ENCODE results near the gene SESN1.
"Not testable (repeated sequence)": the region's sequence is repeated elsewhere in the genome, so short reads cannot be mapped to it uniquely, and the experiment has no call there.

SESN1 gene

DNA sequence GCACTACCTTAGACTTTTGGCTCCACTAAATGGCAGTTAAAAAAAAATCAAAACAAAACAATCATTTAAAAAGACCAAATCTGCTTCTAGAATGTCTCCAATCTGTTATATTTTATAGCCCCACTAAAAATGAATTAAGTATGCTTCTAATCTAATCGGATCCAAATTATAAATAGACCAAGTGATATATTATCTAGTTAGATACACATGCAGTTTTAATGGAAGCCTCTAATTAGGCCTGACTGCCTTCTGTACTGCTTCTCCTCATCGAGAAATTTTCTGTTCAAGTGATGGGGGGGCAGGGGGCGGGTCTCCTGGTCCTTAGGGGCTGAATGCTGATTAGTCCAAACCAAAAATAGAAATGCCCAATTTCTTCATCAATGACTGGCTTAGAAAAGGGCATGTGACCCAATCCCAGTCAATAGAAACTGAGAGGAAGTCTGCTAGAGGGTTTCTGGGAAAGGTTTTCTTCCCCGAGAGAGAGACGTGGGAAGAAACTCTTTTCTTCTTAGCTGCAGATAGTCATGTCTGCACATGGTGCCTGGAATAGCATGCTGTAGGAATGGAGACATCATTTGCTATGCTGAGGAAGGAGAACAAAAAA, 6.9 kb downstream of the SESN1 start:
- POLR2A ChIA-PET, result no interaction called here
- DNase-seq (ENCODE audit: extremely low spot score), result peak; percentile 31
- CTCF ChIA-PET, result no interaction called here
- no peak for TF ChIP-seq ZNF384 (IDR thresholded peaks at IDR 0.05)
- TF ChIP-seq FOXM1 (IDR thresholded peaks at IDR 0.05; ENCODE audit: borderline replicate concordance), result no peak
- TF ChIP-seq SUZ12 (IDR thresholded peaks at IDR 0.05), result no peak
- TF ChIP-seq CTBP1 (IDR thresholded peaks at IDR 0.05; ENCODE audit: borderline replicate concordance), result no peak
- TF ChIP-seq FOXA1 (IDR thresholded peaks at IDR 0.05), result no peak
- no peak for TF ChIP-seq ELF4 (IDR thresholded peaks at IDR 0.05)
- no peak for TF ChIP-seq HDGF (IDR thresholded peaks at IDR 0.05; ENCODE audit: borderline replicate concordance)
- TF ChIP-seq LEF1 (IDR thresholded peaks at IDR 0.05; ENCODE audit: borderline replicate concordance), result no peak
- TF ChIP-seq BHLHE40 (IDR thresholded peaks at IDR 0.05; ENCODE audit: borderline replicate concordance), result no peak
- no peak for TF ChIP-seq ARNT (IDR thresholded peaks at IDR 0.05)
- TF ChIP-seq TARDBP (IDR thresholded peaks at IDR 0.05), result no peak
- TF ChIP-seq PKNOX1 (IDR thresholded peaks at IDR 0.05), result no peak
- TF ChIP-seq SP1 (IDR thresholded peaks at IDR 0.05), result no peak
- no peak for TF ChIP-seq L3MBTL2 (conservative IDR thresholded peaks at IDR 0.05)
- TF ChIP-seq FOXK2 (IDR thresholded peaks at IDR 0.05), result no peak
- no peak for TF ChIP-seq NFRKB (IDR thresholded peaks at IDR 0.05)

- POLR2A ChIA-PET, result interaction anchor here (2.7 kb wide), 1 partner anchor 10 kb away, joined by 6 read pairs; the partner anchor contains the start of gene SESN1
- DNase-seq (ENCODE audit: extremely low spot score), result not testable (repeated sequence)
- CTCF ChIA-PET, result interaction anchor here (1.9 kb wide), 1 partner anchor 10 kb away, joined by 11 read pairs; no protein-coding TSS in a partner anchor
These were observed 10.5 kb downstream of the SESN1 start for GRCh38 chr6:109084146-109084545.

DNA sequence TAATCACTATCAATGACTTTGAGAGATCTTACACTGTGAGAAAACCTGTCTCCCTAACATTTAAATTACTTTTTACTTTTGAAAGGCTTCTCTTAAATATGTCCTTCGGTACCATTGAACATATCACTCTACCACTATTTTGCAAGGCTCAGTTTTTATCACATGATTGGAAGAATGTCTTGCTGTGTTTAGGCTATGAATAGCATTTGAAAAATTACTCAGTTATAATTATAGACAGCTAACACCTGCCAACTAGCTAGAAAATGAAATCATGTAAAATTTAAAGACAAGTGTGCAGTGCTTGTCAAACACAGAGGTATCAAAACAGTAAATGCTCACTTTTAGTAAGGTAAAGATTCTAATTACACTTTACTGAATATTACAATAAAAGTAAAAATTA, 11.0 kb downstream of the SESN1 start:
- CTCF ChIA-PET, result interaction anchor here (1.9 kb wide), 1 partner anchor 10 kb away, joined by 11 read pairs; no protein-coding TSS in a partner anchor
- POLR2A ChIA-PET, result interaction anchor here (2.7 kb wide), 1 partner anchor 11 kb away, joined by 6 read pairs; the partner anchor contains the start of gene SESN1
- no peak for DNase-seq (ENCODE audit: extremely low spot score)
- TF ChIP-seq FOXK2 (IDR thresholded peaks at IDR 0.05) (no peak), NFRKB (IDR thresholded peaks at IDR 0.05) (no peak), ZNF384 (IDR thresholded peaks at IDR 0.05) (no peak), CTBP1 (IDR thresholded peaks at IDR 0.05; ENCODE audit: borderline replicate concordance) (no peak), ELF4 (IDR thresholded peaks at IDR 0.05) (no peak), LEF1 (IDR thresholded peaks at IDR 0.05; ENCODE audit: borderline replicate concordance) (no peak), SP1 (IDR thresholded peaks at IDR 0.05) (no peak), BHLHE40 (IDR thresholded peaks at IDR 0.05; ENCODE audit: borderline replicate concordance) (no peak)

- TF ChIP-seq SUZ12 (IDR thresholded peaks at IDR 0.05) (no peak), BHLHE40 (IDR thresholded peaks at IDR 0.05; ENCODE audit: borderline replicate concordance) (no peak), L3MBTL2 (conservative IDR thresholded peaks at IDR 0.05) (no peak), HDGF (IDR thresholded peaks at IDR 0.05; ENCODE audit: borderline replicate concordance) (no peak), FOXK2 (IDR thresholded peaks at IDR 0.05) (no peak), LEF1 (IDR thresholded peaks at IDR 0.05; ENCODE audit: borderline replicate concordance) (no peak), ELF4 (IDR thresholded peaks at IDR 0.05) (no peak), FOXA1 (IDR thresholded peaks at IDR 0.05) (no peak), ZNF384 (IDR thresholded peaks at IDR 0.05) (no peak), TARDBP (IDR thresholded peaks at IDR 0.05) (no peak), FOXM1 (IDR thresholded peaks at IDR 0.05; ENCODE audit: borderline replicate concordance) (no peak), ARNT (IDR thresholded peaks at IDR 0.05) (no peak)
- POLR2A ChIA-PET, result interaction anchor here (2.0 kb wide), 1 partner anchor 12 kb away, joined by 11 read pairs; the partner anchor contains the start of gene SESN1
- CTCF ChIA-PET, result interaction anchor here (0.6 to 1.1 kb wide), 8 partner anchors 9 to 549 kb away, joined by 3 to 5 read pairs (median 3); partner anchors contain the start of gene SESN1
- peak; percentile 23 for DNase-seq (ENCODE audit: extremely low spot score)
These were observed 12.5 kb downstream of the SESN1 start for GRCh38 chr6:109082188-109082577.

GRCh38 chr6:109081516-109082187, 13.0 kb downstream of the SESN1 start:
- no peak for DNase-seq (ENCODE audit: extremely low spot score)
- ChIA-PET POLR2A (interaction anchor here (2.0 kb wide), 1 partner anchor 13 kb away, joined by 11 read pairs; the partner anchor contains the start of gene SESN1), CTCF (interaction anchor here (0.6 to 1.1 kb wide), 12 partner anchors 8 to 1126 kb away, joined by 3 to 9 read pairs (median 3); partner anchors contain the start of gene SESN1)
- TF ChIP-seq HDGF (IDR thresholded peaks at IDR 0.05; ENCODE audit: borderline replicate concordance) (no peak), FOXM1 (IDR thresholded peaks at IDR 0.05; ENCODE audit: borderline replicate concordance) (no peak), ARNT (IDR thresholded peaks at IDR 0.05) (no peak), LEF1 (IDR thresholded peaks at IDR 0.05; ENCODE audit: borderline replicate concordance) (no peak)

GRCh38 chr6:109081026-109081425, 13.6 kb downstream of the SESN1 start:
- CTCF ChIA-PET, result interaction anchor here (0.6 to 1.0 kb wide), 6 partner anchors 8 to 1126 kb away, joined by 3 to 9 read pairs (median 3); no protein-coding TSS in a partner anchor

More at GRCh38 chr6:109081026-109081425, 13.6 kb downstream of the SESN1 start:
- no peak for TF ChIP-seq SUZ12 (IDR thresholded peaks at IDR 0.05)
- no peak for TF ChIP-seq ELF4 (IDR thresholded peaks at IDR 0.05)
- no peak for TF ChIP-seq SP1 (IDR thresholded peaks at IDR 0.05)
- no peak for TF ChIP-seq LEF1 (IDR thresholded peaks at IDR 0.05; ENCODE audit: borderline replicate concordance)
- TF ChIP-seq FOXM1 (IDR thresholded peaks at IDR 0.05; ENCODE audit: borderline replicate concordance), result no peak
- no peak for TF ChIP-seq TARDBP (IDR thresholded peaks at IDR 0.05)
- no peak for TF ChIP-seq BHLHE40 (IDR thresholded peaks at IDR 0.05; ENCODE audit: borderline replicate concordance)
- TF ChIP-seq NFRKB (IDR thresholded peaks at IDR 0.05), result no peak
- no peak for TF ChIP-seq PKNOX1 (IDR thresholded peaks at IDR 0.05)
- TF ChIP-seq FOXK2 (IDR thresholded peaks at IDR 0.05), result no peak
- TF ChIP-seq ARNT (IDR thresholded peaks at IDR 0.05), result no peak
- DNase-seq (ENCODE audit: extremely low spot score), result no peak
- POLR2A ChIA-PET, result interaction anchor here (2.0 kb wide), 1 partner anchor 13 kb away, joined by 11 read pairs; the partner anchor contains the start of gene SESN1

Measured in HEK293T (cell line).